OCI-LY7 (cell line): ENCODE data around the gene MDK. TPM values are rescaled to one million over a fixed set of nuclear protein-coding genes. Genes with fewer than 3 reads are reported as not detected.

ENCODE experiments used
- BruUV-seq: library from RNA; stranded (reverse); fragments of 400-500 nt; replicated peaks from 2 replicates; lab custom pipeline; 2021; lab: Mats Ljungman, UMichigan
- CTCF ChIA-PET: fragments of 300-600 bp; sonication (Branson Sonifier 250); formaldehyde crosslinking; loops from one replicate; lab custom pipeline; 2022; ENCODE audit warnings: antibody characterized with exemption; ENCODE audit not compliant: unreplicated experiment; lab: Charles Lee
- POLR2A ChIA-PET: fragments of 300-600 bp; sonication (Branson Sonifier 250); formaldehyde crosslinking; loops from one replicate; lab custom pipeline; 2022; ENCODE audit warnings: antibody characterized with exemption; lab: Charles Lee
- DNase-seq: peaks from one replicate; pipeline ENCODE4 v3.0.0-alpha.2; 2015; ENCODE audit warnings: low spot score
- H2AFZ ChIP-seq: fragments of 200-600 bp; sonication (generic), shearing (Covaris generic); 2 replicates; pipeline ENCODE4 v1.6.1; 2014; ENCODE audit warnings: mild to moderate bottlenecking, antibody characterized with exemption, low read length, moderate library complexity
- H3K27ac ChIP-seq: fragments of 200-600 bp; sonication (generic); 2 replicates; pipeline ENCODE4 v1.5.1; 2014; ENCODE audit warnings: mixed run types, low read depth, mild to moderate bottlenecking, moderate library complexity, low read length, inconsistent platforms; ENCODE audit not compliant: poor library complexity, severe bottlenecking
- H3K36me3 ChIP-seq: fragments of 200-600 bp; sonication (generic); 2 replicates; pipeline ENCODE4 v1.6.1; 2014; ENCODE audit warnings: mild to moderate bottlenecking, antibody characterized with exemption, low read length, moderate library complexity, mixed read lengths; ENCODE audit not compliant: insufficient read depth
- H3K4me1 ChIP-seq: fragments of 200-600 bp; sonication (generic); 2 replicates; pipeline ENCODE4 v1.5.1; 2014; ENCODE audit warnings: mild to moderate bottlenecking, low read length; ENCODE audit not compliant: insufficient read depth, poor library complexity, severe bottlenecking
- H3K4me2 ChIP-seq: fragments of 200-600 bp; sonication (generic); 2 replicates; pipeline ENCODE4 v1.6.1; 2014; ENCODE audit warnings: mild to moderate bottlenecking, low read length
- H3K4me3 ChIP-seq: fragments of 200-600 bp; sonication (generic); 2 replicates; pipeline ENCODE4 v1.5.1; 2014; ENCODE audit warnings: mild to moderate bottlenecking, low read depth, low read length; ENCODE audit not compliant: poor library complexity, severe bottlenecking
- H3K79me2 ChIP-seq: fragments of 200-600 bp; sonication (generic); 2 replicates; pipeline ENCODE4 v1.6.1; 2016; ENCODE audit warnings: low read depth, mild to moderate bottlenecking, low read length, moderate library complexity, mixed read lengths; ENCODE audit not compliant: insufficient read depth
- H3K9me2 ChIP-seq: fragments of 200-600 bp; sonication (generic); 2 replicates; pipeline ENCODE4 v1.6.1; 2016; ENCODE audit warnings: mild to moderate bottlenecking, low read length, mixed read lengths; ENCODE audit not compliant: insufficient read depth
- H3K9me3 ChIP-seq: fragments of 200-600 bp; sonication (generic); 2 replicates; pipeline ENCODE4 v1.6.1; 2014; ENCODE audit warnings: mild to moderate bottlenecking, mixed run types, low read length, mixed read lengths
- H4K20me1 ChIP-seq: fragments of 200-600 bp; sonication (generic); 2 replicates; pipeline ENCODE4 v1.6.1; 2014; ENCODE audit warnings: mild to moderate bottlenecking, antibody characterized with exemption, low read length, moderate library complexity, mixed read lengths; ENCODE audit not compliant: insufficient read depth
- CTCF ChIP-seq: fragments of 200-600 bp; sonication (generic); conservative IDR thresholded peaks from 2 replicates; pipeline ENCODE4 v1.5.1; 2014; ENCODE audit warnings: mild to moderate bottlenecking, antibody characterized with exemption, low read length, moderate library complexity, mixed read lengths
- EZH2phosphoT487 ChIP-seq: fragments of 200-600 bp; sonication (generic); IDR thresholded peaks from 2 replicates; pipeline ENCODE4 v1.6.1; 2018; ENCODE audit warnings: low read depth, borderline replicate concordance, mild to moderate bottlenecking, mixed run types, antibody characterized with exemption, low read length, moderate library complexity, mixed read lengths
- intact Hi-C: fragments of 100-400 bp; cut with micrococcal nuclease; formaldehyde crosslinking; loops from one replicate; pipeline ENCODE4 v1.10.0; 2022; ENCODE audit not compliant: unreplicated experiment
- total RNA-seq, 2 experiments: library from RNA; depleted of rRNA in 1 of 2; stranded (reverse); fragments of >200 nt in 1 of 2; shearing (Covaris generic) in 1 of 2; gene quantifications; 2 replicates each; pipeline ENCODE4 v1.2.3, GENCODE V29; 2014 to 2022

Gene MDK
- total RNA-seq, 2 experiments from 2014 or later, result 5.1 to 6.2 TPM

- CTCF ChIA-PET, result no interaction called here
Measured at GRCh38 chr11:46380340-46381047, 975 bp upstream of the MDK start.

GRCh38 chr11:46381819-46382645 lies 563 bp downstream of the MDK start:
- Histone ChIP-seq H3K9me2 (no peaks in the 10 kb centered on the region), H4K20me1 (no peaks in the 10 kb centered on the region), H3K36me3 (peaks cover 17% of the 10 kb centered on the region), H3K4me1 (peaks cover 11% of the 10 kb centered on the region), H3K4me2 (no peak overlapping the region), H3K27ac (no peak overlapping the region), H3K9me3 (no peaks in the 10 kb centered on the region), H3K4me3 (no peak overlapping the region), H3K79me2 (no peaks in the 10 kb centered on the region), H2AFZ (no peak overlapping the region)
- POLR2A ChIA-PET, result no interaction called here
- intact Hi-C loops, result no loop called here
- CTCF ChIA-PET, result no interaction called here
- DNase-seq, result no peak
- no peak for TF ChIP-seq EZH2phosphoT487
- TF ChIP-seq CTCF, result no peak
- no TSS peak for BruUV-seq

More at GRCh38 chr11:46380340-46381047, 975 bp upstream of the MDK start:
- H2AFZ ChIP-seq, result no peak overlapping the region
- DNase-seq, result no peak
- H3K4me1 ChIP-seq, result peaks cover 11% of the 10 kb centered on the region
- H3K27ac ChIP-seq, result no peak overlapping the region
- no peaks in the 10 kb centered on the region for H4K20me1 ChIP-seq
- no TSS peak for BruUV-seq
- no peak for TF ChIP-seq EZH2phosphoT487
- TF ChIP-seq CTCF, result no peak
- H3K9me3 ChIP-seq, result no peaks in the 10 kb centered on the region
- H3K4me3 ChIP-seq, result peak overlapping the region; percentile 47
- intact Hi-C loops, result no loop called here
- no peaks in the 10 kb centered on the region for H3K79me2 ChIP-seq
- peak overlapping the region; percentile 58 for H3K4me2 ChIP-seq
- H3K9me2 ChIP-seq, result no peaks in the 10 kb centered on the region
- H3K36me3 ChIP-seq, result peaks cover 32% of the 10 kb centered on the region
- POLR2A ChIA-PET, result no interaction called here
